WTC11 (cell line): ENCODE results near the gene RASGRP4. TPM values are rescaled to one million over a fixed set of nuclear protein-coding genes. Genes with fewer than 3 reads are reported as not detected.

Experiments
- ATAC-seq: fragments of 200-7000 bp; cut with Tn5 transposase; 2 replicates; pipeline ENCODE4 v1.10.0; 2021; ENCODE audit warnings: mild to moderate bottlenecking, moderate library complexity
- CTCF ChIA-PET: fragments of 300-600 bp; sonication (Branson Sonifier 250); formaldehyde crosslinking; loops from one replicate; lab custom pipeline; 2021; ENCODE audit warnings: antibody characterized with exemption; lab: Charles Lee
- POLR2A ChIA-PET: fragments of 350-600 bp; sonication (Branson Sonifier 250); formaldehyde crosslinking; loops from one replicate; lab custom pipeline; 2021; ENCODE audit warnings: antibody characterized with exemption; lab: Charles Lee
- DNase-seq: peaks from one replicate; pipeline ENCODE4 v3.0.0; 2021; ENCODE audit warnings: low spot score
- H3K27ac Mint-ChIP-seq: 2 replicates; pipeline ENCODE4 v1.8.0; 2021; ENCODE audit warnings: mixed read lengths
- H3K27me3 Mint-ChIP-seq: 2 replicates; pipeline ENCODE4 v1.8.0; 2021; ENCODE audit warnings: low read depth, mild to moderate bottlenecking, moderate library complexity, mixed read lengths
- H3K36me3 Mint-ChIP-seq: 2 replicates; pipeline ENCODE4 v1.8.0; 2021; ENCODE audit warnings: mixed read lengths
- H3K4me1 Mint-ChIP-seq: 2 replicates; pipeline ENCODE4 v1.8.0; 2022; ENCODE audit warnings: mixed read lengths
- H3K4me3 Mint-ChIP-seq: 2 replicates; pipeline ENCODE4 v1.8.0; 2021; ENCODE audit warnings: mild to moderate bottlenecking, moderate library complexity, mixed read lengths
- H3K9me3 Mint-ChIP-seq: 2 replicates; pipeline ENCODE4 v1.8.0; 2021; ENCODE audit warnings: mixed read lengths
- ATF2 ChIP-seq: sonication (generic); formaldehyde crosslinking; IDR thresholded peaks from 2 replicates; pipeline ENCODE4 v1.8.1; 2022; ENCODE audit warnings: low read depth, missing genetic modification reagents, borderline replicate concordance
- ATF6 ChIP-seq: sonication (generic); formaldehyde crosslinking; IDR thresholded peaks from 2 replicates; pipeline ENCODE4 v1.8.1; 2023; ENCODE audit warnings: mild to moderate bottlenecking, missing genetic modification reagents
- CDX4 ChIP-seq: fragments of 250-450 bp; sonication (Bioruptor Pico); IDR thresholded peaks from 2 replicates; pipeline ENCODE4 v1.9.0; 2021; ENCODE audit warnings: moderate library complexity, mild to moderate bottlenecking, inconsistent platforms, borderline replicate concordance
- ESRRA ChIP-seq: sonication (generic); formaldehyde crosslinking; IDR thresholded peaks from 2 replicates; pipeline ENCODE4 v1.8.1; 2022; ENCODE audit warnings: mild to moderate bottlenecking, missing genetic modification reagents, borderline replicate concordance
- ETV6 ChIP-seq: sonication (generic); formaldehyde crosslinking; IDR thresholded peaks from 2 replicates; pipeline ENCODE4 v1.8.1; 2022; ENCODE audit warnings: mild to moderate bottlenecking, missing genetic modification reagents
- GABPB1 ChIP-seq: sonication (generic); formaldehyde crosslinking; IDR thresholded peaks from 2 replicates; pipeline ENCODE4 v1.8.1; 2023; ENCODE audit warnings: mild to moderate bottlenecking, missing genetic modification reagents
- HMGXB4 ChIP-seq: sonication (generic); formaldehyde crosslinking; IDR thresholded peaks from 2 replicates; pipeline ENCODE4 v1.8.1; 2023; ENCODE audit warnings: mild to moderate bottlenecking, moderate library complexity, missing genetic modification reagents
- JAZF1 ChIP-seq: fragments of 250-450 bp; sonication (Bioruptor Pico); IDR thresholded peaks from 2 replicates; pipeline ENCODE4 v1.9.0; 2021; ENCODE audit warnings: moderate library complexity, mild to moderate bottlenecking, inconsistent platforms
- NR2C2 ChIP-seq: sonication (generic); formaldehyde crosslinking; IDR thresholded peaks from 2 replicates; pipeline ENCODE4 v1.8.0; 2022; ENCODE audit warnings: mild to moderate bottlenecking, missing genetic modification reagents
- PRDM15 ChIP-seq: sonication (generic); formaldehyde crosslinking; IDR thresholded peaks from 2 replicates; pipeline ENCODE4 v1.8.0; 2022; ENCODE audit warnings: missing genetic modification reagents
- SOX15 ChIP-seq: fragments of 250-450 bp; sonication (Bioruptor Pico); IDR thresholded peaks from 2 replicates; pipeline ENCODE4 v1.9.0; 2021; ENCODE audit warnings: mild to moderate bottlenecking
- SP1 ChIP-seq: sonication (generic); formaldehyde crosslinking; conservative IDR thresholded peaks from 2 replicates; pipeline ENCODE4 v1.8.1; 2022; ENCODE audit warnings: missing genetic modification reagents
- ZBTB43 ChIP-seq: sonication (generic); formaldehyde crosslinking; IDR thresholded peaks from 2 replicates; pipeline ENCODE4 v1.8.1; 2023; ENCODE audit warnings: mild to moderate bottlenecking, missing genetic modification reagents
- ZNF423 ChIP-seq: fragments of 250-450 bp; sonication (Bioruptor Pico); IDR thresholded peaks from 2 replicates; pipeline ENCODE4 v2.1.2; 2022; ENCODE audit warnings: mild to moderate bottlenecking, moderate library complexity
- ZNF532 ChIP-seq: fragments of 250-450 bp; sonication (Bioruptor Pico); IDR thresholded peaks from 2 replicates; pipeline ENCODE4 v1.9.0; 2021; ENCODE audit warnings: mild to moderate bottlenecking, borderline replicate concordance
- total RNA-seq: library from RNA; stranded (reverse); gene quantifications from 3 replicates; pipeline ENCODE4 v1.2.3, GENCODE V29; 2021

The RASGRP4 gene
- total RNA-seq, 1 experiment from 2014 or later: 2.5 TPM

- no peak for TF ChIP-seq ZNF532 (CRISPR knock-in tag)
- no peak for TF ChIP-seq CDX4 (CRISPR knock-in tag)
- no peak for TF ChIP-seq ETV6
- TF ChIP-seq JAZF1 (CRISPR knock-in tag): no peak
- TF ChIP-seq, all 79 proteins: peak for 0
These were observed 40.0 kb upstream of the RASGRP4 start (continued) for GRCh38 chr19:38466050-38466449.

- H3K9me3 Mint-ChIP-seq: 0 out of 2 replicates have a peak, but pooled peaks cover 3% of the 10 kb centered on the region
These were observed 38.5 kb upstream of the RASGRP4 start for GRCh38 chr19:38464421-38465082.

More at GRCh38 chr19:38464421-38465082, 38.5 kb upstream of the RASGRP4 start:
- Mint-ChIP-seq H3K36me3 (peaks cover 37% of the 10 kb centered on the region), H3K4me1 (no peaks in the 10 kb centered on the region), H3K4me3 (no peak overlapping the region), H3K27ac (peak overlapping the region; percentile 71), H3K27me3 (no peaks in the 10 kb centered on the region)
- CTCF ChIA-PET: interaction anchor here (1.0 kb wide), 1 partner anchor 61 kb away, joined by 3 read pairs; the partner anchor contains the start of gene FAM98C
- no peak for DNase-seq
- peak; percentile 47 for ATAC-seq
- POLR2A ChIA-PET: no interaction called here
- TF ChIP-seq PRDM15 (CRISPR knock-in tag) (no peak), ESRRA (CRISPR knock-in tag) (no peak), ZNF423 (CRISPR knock-in tag) (no peak), ATF2 (CRISPR knock-in tag) (no peak), ATF6 (no peak), HMGXB4 (no peak), SP1 (CRISPR knock-in tag) (no peak), GABPB1 (CRISPR knock-in tag) (no peak), SOX15 (no peak), NR2C2 (CRISPR knock-in tag) (no peak), ZBTB43 (CRISPR knock-in tag) (no peak)
